SU-DHL-6 (cell line): ENCODE data around the gene CACFD1.

ENCODE experiments used
- H2AFZ ChIP-seq: fragments of 200-600 bp; sonication (generic); 2 replicates; pipeline ENCODE4 v1.6.1; 2014; ENCODE audit warnings: low read depth, mild to moderate bottlenecking, moderate library complexity, mixed read lengths, antibody characterized with exemption, low read length; ENCODE audit not compliant: severe bottlenecking
- H3F3A ChIP-seq: fragments of 200-600 bp; shearing (Covaris generic); 2 replicates; pipeline ENCODE4 v1.6.0; 2016; ENCODE audit warnings: antibody characterized with exemption, mild to moderate bottlenecking; ENCODE audit not compliant: insufficient read depth
- H3K27ac ChIP-seq: fragments of 200-600 bp; sonication (generic); 2 replicates; pipeline ENCODE4 v1.5.1; 2016; ENCODE audit warnings: low read depth, mild to moderate bottlenecking, low read length, moderate library complexity, mixed read lengths
- H3K27me3 ChIP-seq: fragments of 200-600 bp; sonication (generic), shearing (Covaris generic); 2 replicates; pipeline ENCODE4 v1.6.0; 2014; ENCODE audit warnings: mild to moderate bottlenecking, low read length
- H3K36me3 ChIP-seq: fragments of 200-600 bp; sonication (generic); 2 replicates; pipeline ENCODE4 v1.6.1; 2014; ENCODE audit warnings: mild to moderate bottlenecking, low read length, mixed read lengths
- H3K4me2 ChIP-seq: fragments of 300-600, 200-600 bp; shearing (Covaris generic), sonication (generic); 2 replicates; pipeline ENCODE4 v1.6.0; 2014; ENCODE audit warnings: low read length, low read depth, mild to moderate bottlenecking; ENCODE audit not compliant: poor library complexity, severe bottlenecking
- H3K4me3 ChIP-seq: fragments of 200-600 bp; sonication (generic); 2 replicates; pipeline ENCODE4 v1.5.1; 2014; ENCODE audit warnings: antibody characterized with exemption, low read length, mild to moderate bottlenecking, mixed read lengths; ENCODE audit not compliant: insufficient read depth, poor library complexity, severe bottlenecking
- H3K79me2 ChIP-seq: fragments of 200-600 bp; sonication (generic); 2 replicates; pipeline ENCODE4 v1.6.1; 2014; ENCODE audit warnings: mild to moderate bottlenecking, low read length, moderate library complexity; ENCODE audit not compliant: insufficient read depth
- H3K9ac ChIP-seq: fragments of 200-600 bp; sonication (generic); 2 replicates; pipeline ENCODE4 v1.7.0; 2014; ENCODE audit warnings: mild to moderate bottlenecking, low read length
- H3K9me2 ChIP-seq: fragments of 200-600 bp; sonication (generic); replicated peaks from 2 replicates; pipeline ENCODE4 v1.6.1; 2014; ENCODE audit warnings: low read length; ENCODE audit not compliant: insufficient read depth
- H3K9me3 ChIP-seq: fragments of 200-600 bp; sonication (generic); 2 replicates; pipeline ENCODE4 v1.6.1; 2014; ENCODE audit warnings: low read length, mixed read lengths; ENCODE audit not compliant: insufficient read depth
- H4K20me1 ChIP-seq: fragments of 200-600 bp; sonication (generic); 2 replicates; pipeline ENCODE4 v1.6.1; 2014; ENCODE audit warnings: low read depth, mild to moderate bottlenecking, antibody characterized with exemption, low read length, moderate library complexity, mixed read lengths
- CTCF ChIP-seq: fragments of 200-600 bp; sonication (generic); IDR thresholded peaks from one replicate; pipeline ENCODE4 v1.5.1; 2017; ENCODE audit warnings: antibody characterized with exemption, mild to moderate bottlenecking, low read length, moderate library complexity; ENCODE audit not compliant: insufficient read depth, poor library complexity, severe bottlenecking
- EZH2phosphoT487 ChIP-seq: fragments of 200-600 bp; sonication (generic), shearing (Covaris generic); conservative IDR thresholded peaks from 2 replicates; pipeline ENCODE4 v1.6.1; 2018; ENCODE audit warnings: mild to moderate bottlenecking, antibody characterized with exemption, low read length, moderate library complexity, mixed read lengths

CACFD1 gene

GRCh38 chr9:133428617-133429101 is 31.1 kb upstream of the CACFD1 start:
- H3F3A ChIP-seq, result no peaks in the 10 kb centered on the region
- H3K27ac ChIP-seq, result no peak overlapping the region
- H3K9me3 ChIP-seq, result no peaks in the 10 kb centered on the region
- no peaks in the 10 kb centered on the region for H3K79me2 ChIP-seq
- no peak overlapping the region for H3K4me2 ChIP-seq
- H3K9me2 ChIP-seq, result no peaks in the 10 kb centered on the region
- H4K20me1 ChIP-seq, result no peaks in the 10 kb centered on the region
- H2AFZ ChIP-seq, result no peak overlapping the region
- H3K36me3 ChIP-seq, result no peaks in the 10 kb centered on the region
- no peak overlapping the region for H3K4me3 ChIP-seq
- H3K27me3 ChIP-seq, result no peaks in the 10 kb centered on the region
- H3K9ac ChIP-seq, result no peak overlapping the region
- TF ChIP-seq EZH2phosphoT487 (no peak), CTCF (no peak)

- no peaks in the 10 kb centered on the region for H3K79me2 ChIP-seq
- H3K27ac ChIP-seq, result no peak overlapping the region
- no peaks in the 10 kb centered on the region for H3K36me3 ChIP-seq
- no peaks in the 10 kb centered on the region for H3F3A ChIP-seq
- no peaks in the 10 kb centered on the region for H3K27me3 ChIP-seq
- H3K4me2 ChIP-seq, result no peak overlapping the region
- no peak overlapping the region for H3K9ac ChIP-seq
- no peak for TF ChIP-seq EZH2phosphoT487
- no peak for TF ChIP-seq CTCF
- H3K9me3 ChIP-seq, result no peaks in the 10 kb centered on the region
- H3K4me3 ChIP-seq, result no peak overlapping the region
- no peak overlapping the region for H2AFZ ChIP-seq
- no peaks in the 10 kb centered on the region for H4K20me1 ChIP-seq
- no peaks in the 10 kb centered on the region for H3K9me2 ChIP-seq
These were observed 30.6 kb upstream of the CACFD1 start for GRCh38 chr9:133429214-133429613.

- no peaks in the 10 kb centered on the region for H3K36me3 ChIP-seq
- H3K27ac ChIP-seq, result no peak overlapping the region
- H3K9me2 ChIP-seq, result no peaks in the 10 kb centered on the region
- no peaks in the 10 kb centered on the region for H4K20me1 ChIP-seq
- no peaks in the 10 kb centered on the region for H3K79me2 ChIP-seq
- H3K9me3 ChIP-seq, result no peaks in the 10 kb centered on the region
- H3K4me3 ChIP-seq, result no peak overlapping the region
- no peak overlapping the region for H3K9ac ChIP-seq
- H3K4me2 ChIP-seq, result no peak overlapping the region
- H2AFZ ChIP-seq, result no peak overlapping the region
- no peaks in the 10 kb centered on the region for H3K27me3 ChIP-seq
- no peaks in the 10 kb centered on the region for H3F3A ChIP-seq
- TF ChIP-seq EZH2phosphoT487 (no peak), CTCF (no peak)
These were observed 30.1 kb upstream of the CACFD1 start for GRCh38 chr9:133429641-133430161.
